Activated CD4-positive, alpha-beta T cell treated with anti-CD3 and anti-CD28 coated beads for 4 hours (primary cell): ENCODE results near the gene HARS1.
A peak's percentile ranks its signal among the peaks of the same experiment; 100 is the strongest.
"Not testable (repeated sequence)": the region's sequence is repeated elsewhere in the genome, so short reads cannot be mapped to it uniquely, and the experiment has no call there.

Experiments
- DNase-seq, 2 donors: peaks; one replicate each; pipeline ENCODE4 v3.0.0-alpha.2; 2020

HARS1 gene

DNA sequence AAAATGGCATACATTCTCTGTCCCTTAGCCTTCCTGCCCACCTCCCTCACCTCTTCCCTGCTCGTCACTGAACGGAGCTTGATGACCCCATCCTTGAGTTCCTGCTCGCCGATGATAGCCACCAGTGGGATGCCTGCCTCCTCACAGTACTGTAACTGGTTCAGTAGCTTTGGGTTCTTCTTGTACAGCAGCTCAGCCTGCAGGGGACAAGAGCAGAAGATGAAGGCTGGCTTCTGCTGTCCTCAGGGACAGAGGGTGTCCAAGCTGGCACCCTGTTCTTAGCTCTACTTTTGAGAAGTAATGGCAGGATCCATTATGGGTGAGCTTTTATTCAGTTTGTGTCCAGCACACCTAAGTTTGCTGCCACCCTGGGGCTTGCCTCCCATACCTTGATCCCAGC, 16.5 kb downstream of the HARS1 start:
- no peak for DNase-seq

DNA sequence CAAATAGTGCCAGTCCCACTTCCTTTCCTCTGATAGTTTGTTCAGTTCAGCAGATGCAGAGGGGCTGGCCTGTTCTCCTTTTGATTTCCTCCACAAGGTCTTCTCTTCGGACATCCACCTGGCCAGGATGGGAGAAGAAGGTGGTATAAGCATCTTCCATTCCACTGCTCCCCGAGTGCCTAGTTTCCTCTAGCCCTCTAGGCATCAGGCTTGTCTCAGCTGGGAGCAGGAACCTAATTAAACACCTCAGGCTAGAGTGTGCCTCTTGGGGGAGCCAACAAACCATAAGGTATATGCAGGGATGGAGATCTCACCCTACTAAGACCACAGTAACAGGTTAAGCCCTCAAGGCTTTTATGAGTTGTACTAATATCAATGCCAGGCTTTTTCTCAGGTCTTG, 17.0 kb downstream of the HARS1 start:
- no peak for DNase-seq

- no peak for DNase-seq
Measured at GRCh38 chr5:140673187-140673976, 17.8 kb downstream of the HARS1 start, which contains the start of gene DND1. TSS of gene DND1 (minus strand) at chr5:140673576. CDS start at chr5:140673542, 34 bp downstream.

DNA sequence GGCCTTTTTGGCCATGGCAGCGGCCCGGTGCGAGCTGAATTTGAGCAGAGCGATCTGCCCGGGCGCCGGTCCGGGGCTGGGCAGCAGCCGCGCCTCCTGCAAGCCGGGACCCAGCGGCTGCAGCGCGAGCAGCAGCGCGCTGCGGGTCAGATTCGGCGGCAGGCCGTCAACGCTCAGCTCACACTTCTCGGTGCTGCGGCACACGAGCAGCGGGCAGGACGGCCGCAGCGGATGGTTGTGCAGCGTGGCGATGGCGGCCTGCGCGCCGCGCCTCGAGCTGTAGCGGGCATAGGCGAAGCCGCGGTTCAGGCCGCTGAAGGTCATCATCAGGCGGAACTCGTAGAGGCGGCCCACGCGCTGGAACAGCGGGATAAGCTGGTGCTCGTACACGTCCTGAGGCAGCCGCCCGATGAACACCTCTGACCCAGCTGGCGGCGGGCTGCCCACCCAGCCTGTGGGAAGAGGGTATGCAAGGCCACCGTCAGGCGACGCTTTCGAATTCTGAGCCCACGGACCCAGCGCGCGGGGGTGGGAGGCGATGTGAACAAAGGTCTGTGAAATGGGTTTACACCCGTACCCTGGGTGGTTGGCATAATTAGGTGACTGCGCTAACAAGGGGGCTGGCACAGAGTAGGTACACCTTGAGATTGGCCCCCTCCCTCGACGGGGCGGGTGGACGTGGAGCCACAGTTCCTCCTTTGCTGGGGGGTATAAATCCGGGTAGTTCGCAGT, 18.5 kb downstream of the HARS1 start:
- DNase-seq = no peak

- no peak for DNase-seq
Measured at GRCh38 chr5:140671472-140672125, 19.6 kb downstream of the HARS1 start.

DNA sequence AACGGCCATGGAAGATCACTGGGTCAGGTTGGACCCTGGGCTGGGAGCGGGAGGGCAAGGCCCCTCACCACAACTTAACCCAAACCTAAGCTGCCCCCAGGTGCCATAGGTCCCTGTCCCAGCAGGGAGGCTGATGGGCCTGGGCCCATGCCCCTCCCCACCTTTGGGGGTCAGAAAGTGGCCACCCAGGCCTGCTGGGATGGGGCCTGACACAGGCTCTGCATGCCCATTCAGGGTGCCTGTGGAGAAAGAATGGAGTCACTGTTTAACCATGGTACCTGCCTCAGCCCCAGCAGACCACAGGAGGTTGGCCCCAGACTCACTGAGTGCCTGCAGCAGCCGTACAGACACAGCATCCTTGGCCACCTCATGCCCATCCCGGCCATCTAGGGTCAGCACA, 20.1 kb downstream of the HARS1 start:
- not testable (repeated sequence) for DNase-seq

GRCh38 chr5:140664359-140665119, 26.6 kb downstream of the HARS1 start, which contains the start of gene WDR55:
TSS of gene WDR55 (plus strand) at chr5:140664904. CDS start at chr5:140664913, 9 bp downstream.
- peak; percentile 94 to 95 for DNase-seq

GRCh38 chr5:140664030-140664358, 27.2 kb downstream of the HARS1 start:
- DNase-seq = no peak

DNA sequence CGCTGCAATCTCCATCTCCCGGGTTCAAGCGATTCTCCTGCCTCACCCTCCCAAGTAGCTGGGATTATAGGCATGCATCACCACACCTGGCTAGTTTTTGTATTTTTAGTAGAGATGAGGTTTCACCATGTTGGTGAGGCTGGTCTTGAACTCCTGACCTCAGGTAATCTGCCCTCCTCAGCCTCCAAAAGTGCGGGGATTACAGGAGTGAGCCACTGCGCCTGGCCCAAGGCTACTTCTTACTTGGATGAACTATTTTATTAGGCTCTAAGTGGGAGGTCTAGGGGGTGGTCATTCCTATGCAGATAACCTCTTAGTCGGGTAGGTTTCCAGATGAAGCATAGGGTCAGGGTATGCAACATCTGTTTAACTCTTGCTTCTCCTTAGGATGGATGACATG, 30.8 kb downstream of the HARS1 start:
- not testable (repeated sequence) for DNase-seq

- no peak for DNase-seq
Measured at GRCh38 chr5:140658870-140659269, 32.3 kb downstream of the HARS1 start.

GRCh38 chr5:140647042-140647419, 44.1 kb downstream of the HARS1 start:
- no peak for DNase-seq

- no peak for DNase-seq
Measured at GRCh38 chr5:140642718-140643117, 48.5 kb downstream of the HARS1 start.

DNA sequence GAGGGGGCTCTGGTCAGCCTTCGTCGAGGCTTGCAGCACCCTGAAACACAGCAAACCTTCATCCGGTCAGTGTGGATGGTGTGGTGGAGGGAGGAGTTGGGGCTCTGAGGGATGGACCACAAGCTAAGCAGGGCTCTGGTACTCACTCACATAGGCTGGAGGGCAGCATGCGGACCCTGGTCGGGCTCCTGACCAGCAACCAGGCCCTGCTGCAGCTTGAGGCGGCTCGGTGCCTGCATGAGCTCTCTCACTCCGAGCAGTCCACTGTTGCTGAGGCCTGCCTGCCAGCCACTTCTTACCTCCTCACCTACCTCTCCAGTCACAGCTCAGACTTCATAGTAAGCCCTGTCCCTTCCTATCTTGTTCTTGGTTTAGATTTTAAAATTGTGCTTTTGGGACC, 49.5 kb downstream of the HARS1 start:
- DNase-seq = no peak

DNA sequence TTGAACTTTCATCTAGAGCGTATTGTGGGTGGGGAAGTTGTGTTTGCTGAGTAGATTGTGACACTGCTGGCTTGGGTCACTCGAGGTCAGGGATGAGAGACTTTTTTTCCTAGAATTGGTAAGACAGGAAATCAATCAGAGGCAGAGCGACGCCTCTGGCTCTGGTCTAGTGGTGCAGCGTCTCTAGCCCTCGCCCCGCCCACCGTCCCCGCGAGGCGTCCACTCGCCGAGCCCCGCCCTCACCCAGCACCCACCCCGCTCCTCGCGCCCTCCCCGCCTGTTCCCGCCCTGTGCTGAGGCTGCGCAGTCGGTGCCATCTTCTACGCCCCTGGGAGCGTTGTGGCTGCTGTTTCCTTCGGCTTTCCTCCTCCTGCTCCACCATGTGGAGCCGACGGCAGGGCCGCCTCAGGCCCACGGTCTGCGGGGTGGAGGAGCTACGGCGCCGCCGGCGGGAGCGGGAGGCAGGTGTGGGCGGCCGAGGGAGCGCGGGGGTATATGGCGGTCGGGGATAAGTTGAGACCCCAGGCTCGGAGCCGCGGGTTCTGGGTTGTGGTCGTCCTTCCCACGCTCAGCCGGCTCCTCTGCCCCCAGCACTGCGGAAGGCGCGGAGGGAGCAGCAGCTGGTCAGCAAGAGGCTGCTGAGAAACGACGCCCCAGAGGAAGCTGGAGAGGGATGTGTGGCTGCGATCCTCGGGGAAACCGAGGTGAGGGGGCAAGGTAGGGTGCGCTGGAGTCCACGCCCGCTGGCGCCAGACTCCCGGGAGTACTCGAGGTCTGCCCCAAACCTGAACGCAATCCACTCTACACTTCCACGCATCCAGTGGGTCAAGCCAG, 51.8 kb downstream of the HARS1 start, which contains the start of gene TMCO6:
TSS of gene TMCO6 (plus strand) at position 304 of the 834 bp plus-strand sequence. CDS start at position 381, 77 bp downstream.
- DNase-seq = peak; percentile 98

DNA sequence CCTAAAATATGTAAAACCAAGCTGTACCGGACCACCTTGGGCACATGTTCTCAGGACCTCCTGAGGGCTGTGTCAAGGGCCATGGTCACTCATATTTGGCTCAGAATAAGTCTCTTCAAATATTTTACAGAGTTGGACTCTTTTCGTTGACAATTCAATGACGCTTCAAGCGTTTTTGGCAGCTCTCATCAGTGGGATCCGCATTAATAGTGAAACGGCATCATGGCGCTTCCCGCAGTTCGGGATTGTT, 52.3 kb downstream of the HARS1 start:
- DNase-seq = not testable (repeated sequence)

DNA sequence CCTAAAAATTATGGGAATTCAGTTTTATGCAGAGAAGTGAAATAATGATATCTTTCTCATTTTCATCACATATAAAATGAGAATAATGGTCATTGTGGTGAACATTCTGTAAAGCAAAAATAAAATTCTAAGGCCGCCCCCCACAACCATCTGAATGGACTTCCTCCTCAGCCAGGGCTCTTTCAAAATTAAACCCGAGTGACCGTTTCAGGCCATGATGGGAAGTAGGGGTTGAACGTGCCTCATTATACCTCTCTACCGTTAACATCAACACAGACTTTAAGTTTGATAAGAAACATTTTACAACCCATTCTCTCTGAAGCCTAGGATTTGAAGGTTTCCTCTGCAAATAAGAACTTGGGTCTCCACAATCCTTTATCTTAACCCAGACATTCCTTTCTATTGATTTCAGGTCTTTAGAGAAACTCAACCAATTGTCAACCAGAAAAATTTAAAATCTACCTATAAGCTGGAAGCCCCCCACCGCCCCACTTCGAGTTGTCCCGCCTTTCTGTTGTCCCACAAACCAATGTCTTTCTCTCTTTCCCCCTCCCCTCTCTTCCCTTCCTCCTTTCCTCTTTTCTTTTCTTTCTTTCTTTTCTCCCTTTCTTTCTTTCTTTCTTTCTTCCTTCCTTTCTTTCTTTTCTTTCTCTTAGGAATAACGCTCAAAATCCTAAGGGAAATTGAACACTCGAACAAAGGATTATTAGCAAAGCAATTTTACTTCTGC, 53.6 kb downstream of the HARS1 start:
- no peak for DNase-seq

GRCh38 chr5:140635291-140636257, 55.6 kb downstream of the HARS1 start:
- DNase-seq = no peak

- DNase-seq = no peak
Measured at GRCh38 chr5:140634103-140634502, 57.1 kb downstream of the HARS1 start.

- no peak for DNase-seq
Measured at GRCh38 chr5:140633501-140633900, 57.7 kb downstream of the HARS1 start.

GRCh38 chr5:140633021-140633471, 58.1 kb downstream of the HARS1 start, which contains the start of gene CD14:
TSS of gene CD14 (minus strand) at chr5:140633175. CDS start at chr5:140633071, 104 bp downstream.
- DNase-seq = peak; percentile 14 to 17
